Activated naive CD4-positive, alpha-beta T cell treated with Interleukin-2 at 50 U/mL for 16 hours (primary cell): ENCODE results near the gene C4A.
"Not testable (repeated sequence)": the region's sequence is repeated elsewhere in the genome, so short reads cannot be mapped to it uniquely, and the experiment has no call there.

Source experiments
- DNase-seq: peaks from one replicate; pipeline ENCODE4 v3.0.0-alpha.2; 2020

Gene C4A

GRCh38 chr6:31981744-31982143 lies at the start of gene C4A:
C4A (plus strand) TSS chr6:31982057; CDS start chr6:31982108, 51 bp downstream.
- DNase-seq = not testable (repeated sequence)

GRCh38 chr6:31932137-31932536 lies 49.7 kb upstream of the C4A start:
- DNase-seq = not testable (repeated sequence)

- no peak for DNase-seq
Measured at GRCh38 chr6:31933537-31933936, 48.3 kb upstream of the C4A start.

GRCh38 chr6:31935021-31935420 lies 46.8 kb upstream of the C4A start:
- no peak for DNase-seq

- no peak for DNase-seq
Measured at GRCh38 chr6:31935823-31936222, 46.0 kb upstream of the C4A start.

GRCh38 chr6:31940256-31940664 lies 41.6 kb upstream of the C4A start:
- DNase-seq = no peak

- DNase-seq = no peak
Measured at GRCh38 chr6:31943742-31944141, 38.1 kb upstream of the C4A start.

- no peak for DNase-seq
Measured at GRCh38 chr6:31945154-31945506, 36.7 kb upstream of the C4A start.

GRCh38 chr6:31945507-31946369 lies 36.1 kb upstream of the C4A start, which contains the start of gene CFB:
CFB (plus strand) TSS chr6:31946095; CDS start chr6:31946222, 127 bp downstream.
- DNase-seq = no peak

- no peak for DNase-seq
Measured at GRCh38 chr6:31946370-31946885, 35.4 kb upstream of the C4A start.

GRCh38 chr6:31947070-31947675 lies 34.7 kb upstream of the C4A start:
- DNase-seq = no peak

GRCh38 chr6:31947864-31948263 lies 34.0 kb upstream of the C4A start:
- no peak for DNase-seq

- no peak for DNase-seq
Measured at GRCh38 chr6:31948306-31948705, 33.6 kb upstream of the C4A start.

GRCh38 chr6:31948753-31949413 lies 33.0 kb upstream of the C4A start:
- DNase-seq = no peak

GRCh38 chr6:31949926-31950548 lies 31.8 kb upstream of the C4A start:
- DNase-seq = no peak

GRCh38 chr6:31952140-31952805 lies 29.6 kb upstream of the C4A start:
- DNase-seq = peak; percentile 38

- no peak for DNase-seq
Measured at GRCh38 chr6:31952890-31953289, 29.0 kb upstream of the C4A start.

GRCh38 chr6:31954511-31954910 lies 27.3 kb upstream of the C4A start:
- no peak for DNase-seq

GRCh38 chr6:31956796-31957195 lies 25.1 kb upstream of the C4A start:
- DNase-seq = no peak

- DNase-seq = no peak
Measured at GRCh38 chr6:31958412-31958740, 23.5 kb upstream of the C4A start.

- peak; percentile 99 for DNase-seq
Measured at GRCh38 chr6:31958741-31959739, 22.8 kb upstream of the C4A start, which contains the start of the genes NELFE and SKIC2. NELFE (minus strand) TSS chr6:31958971; CDS start chr6:31958446, 525 bp downstream. SKIC2 (plus strand) TSS chr6:31959175; CDS start chr6:31959193, 18 bp downstream.
